HUES48 (cell line): ENCODE measurements around the gene GJE1.
A peak's percentile ranks its signal among the peaks of the same experiment; 100 is the strongest.
"Not testable (repeated sequence)": the region's sequence is repeated elsewhere in the genome, so short reads cannot be mapped to it uniquely, and the experiment has no call there.

ENCODE experiments used
- H3K27ac ChIP-seq: one replicate; pipeline ENCODE4 v1.7.0; 2013; ENCODE audit warnings: low read depth, low read length, inconsistent platforms
- H3K27me3 ChIP-seq: 2 replicates; pipeline ENCODE4 v1.6.1; 2013; ENCODE audit warnings: mild to moderate bottlenecking, low read length; ENCODE audit not compliant: control insufficient read depth, insufficient read depth
- H3K36me3 ChIP-seq: 2 replicates; pipeline ENCODE4 v1.6.1; 2013; ENCODE audit warnings: low read length; ENCODE audit not compliant: control insufficient read depth, insufficient read depth
- H3K4me1 ChIP-seq: 2 replicates; pipeline ENCODE4 v1.6.1; 2013; ENCODE audit warnings: mild to moderate bottlenecking, low read length; ENCODE audit not compliant: control insufficient read depth, insufficient read depth
- H3K4me3 ChIP-seq: 2 replicates; pipeline ENCODE4 v1.5.1; 2013; ENCODE audit warnings: mild to moderate bottlenecking, low read depth, low read length
- H3K9ac ChIP-seq: 2 replicates; pipeline ENCODE4 v1.6.1; 2013; ENCODE audit warnings: mild to moderate bottlenecking, low read depth, low read length, moderate library complexity
- H3K9me3 ChIP-seq: 2 replicates; pipeline ENCODE4 v1.6.1; 2013; ENCODE audit warnings: low read length; ENCODE audit not compliant: control insufficient read depth, insufficient read depth

GJE1 gene

GRCh38 chr6:142132625-142133024 lies at the start of gene GJE1:
Gene GJE1 (plus strand): TSS chr6:142132925. CDS start chr6:142133159, 234 bp downstream.
- Histone ChIP-seq H3K9ac (no peak within 1 kb of the TSS), H3K36me3 (no peaks in the 10 kb centered on the region), H3K27ac (no peak within 1 kb of the TSS), H3K4me1 (no peaks in the 10 kb centered on the region), H3K27me3 (no peaks in the 10 kb centered on the region), H3K4me3 (no peak within 1 kb of the TSS), H3K9me3 (no peaks in the 10 kb centered on the region)

GRCh38 chr6:142087950-142088857 lies 44.5 kb upstream of the GJE1 start:
- H3K27me3 ChIP-seq = peaks cover 19% of the 10 kb centered on the region
- H3K36me3 ChIP-seq = no peaks in the 10 kb centered on the region
- no peaks in the 10 kb centered on the region for H3K9me3 ChIP-seq
- H3K27ac ChIP-seq = no peak overlapping the region
- H3K4me1 ChIP-seq = no peaks in the 10 kb centered on the region
- H3K4me3 ChIP-seq = peak overlapping the region; percentile 62
- no peak overlapping the region for H3K9ac ChIP-seq

- H3K9me3 ChIP-seq = no peaks in the 10 kb centered on the region
- H3K36me3 ChIP-seq = no peaks in the 10 kb centered on the region
- H3K4me1 ChIP-seq = no peaks in the 10 kb centered on the region
- no peak overlapping the region for H3K9ac ChIP-seq
- H3K4me3 ChIP-seq = peak overlapping the region; percentile 62
- no peak overlapping the region for H3K27ac ChIP-seq
- peaks cover 19% of the 10 kb centered on the region for H3K27me3 ChIP-seq
Measured at GRCh38 chr6:142088858-142089216, 43.9 kb upstream of the GJE1 start.

- H3K4me1 ChIP-seq, H3K9ac ChIP-seq, H3K27ac ChIP-seq, H3K9me3 ChIP-seq, H3K36me3 ChIP-seq, H3K4me3 ChIP-seq, H3K27me3 ChIP-seq: not testable (repeated sequence)
Measured at GRCh38 chr6:142104820-142105219, 27.9 kb upstream of the GJE1 start.

- H3K27ac ChIP-seq, H3K27me3 ChIP-seq, H3K4me1 ChIP-seq, H3K4me3 ChIP-seq, H3K9me3 ChIP-seq, H3K36me3 ChIP-seq, H3K9ac ChIP-seq: not testable (repeated sequence)
Measured at GRCh38 chr6:142110820-142111219, 21.9 kb upstream of the GJE1 start.

GRCh38 chr6:142112451-142113061 lies 20.2 kb upstream of the GJE1 start:
- no peaks in the 10 kb centered on the region for H3K36me3 ChIP-seq
- H3K27me3 ChIP-seq = no peaks in the 10 kb centered on the region
- no peak overlapping the region for H3K4me3 ChIP-seq
- no peak overlapping the region for H3K27ac ChIP-seq
- H3K9ac ChIP-seq = no peak overlapping the region
- H3K4me1 ChIP-seq = no peaks in the 10 kb centered on the region; the same call in 1 of the 2 replicates
- H3K9me3 ChIP-seq = no peaks in the 10 kb centered on the region

GRCh38 chr6:142117366-142117765 lies 15.4 kb upstream of the GJE1 start:
- Histone ChIP-seq H3K27ac (no peak overlapping the region), H3K27me3 (no peaks in the 10 kb centered on the region), H3K36me3 (no peaks in the 10 kb centered on the region), H3K9me3 (no peaks in the 10 kb centered on the region), H3K4me3 (no peak overlapping the region), H3K9ac (no peak overlapping the region), H3K4me1 (no peaks in the 10 kb centered on the region; the same call in 1 of the 2 replicates)

GRCh38 chr6:142118328-142118727 lies 14.4 kb upstream of the GJE1 start:
- Histone ChIP-seq H3K27me3 (no peaks in the 10 kb centered on the region), H3K9ac (no peak overlapping the region), H3K36me3 (no peaks in the 10 kb centered on the region), H3K27ac (no peak overlapping the region), H3K4me1 (no peaks in the 10 kb centered on the region; the same call in 1 of the 2 replicates), H3K4me3 (no peak overlapping the region), H3K9me3 (no peaks in the 10 kb centered on the region)

- no peaks in the 10 kb centered on the region for H3K36me3 ChIP-seq
- H3K4me3 ChIP-seq = no peak overlapping the region
- H3K9ac ChIP-seq = no peak overlapping the region
- H3K9me3 ChIP-seq = no peaks in the 10 kb centered on the region
- H3K4me1 ChIP-seq = no peaks in the 10 kb centered on the region; the same call in 1 of the 2 replicates
- no peaks in the 10 kb centered on the region for H3K27me3 ChIP-seq
- no peak overlapping the region for H3K27ac ChIP-seq
Measured at GRCh38 chr6:142118925-142119324, 13.8 kb upstream of the GJE1 start.

GRCh38 chr6:142121342-142121741 lies 11.4 kb upstream of the GJE1 start:
- Histone ChIP-seq H3K9me3 (no peaks in the 10 kb centered on the region), H3K36me3 (no peaks in the 10 kb centered on the region), H3K4me3 (no peak overlapping the region), H3K9ac (no peak overlapping the region), H3K27ac (no peak overlapping the region), H3K27me3 (no peaks in the 10 kb centered on the region), H3K4me1 (no peaks in the 10 kb centered on the region)

- Histone ChIP-seq H3K36me3 (no peaks in the 10 kb centered on the region), H3K9ac (no peak overlapping the region), H3K4me3 (no peak overlapping the region), H3K27me3 (no peaks in the 10 kb centered on the region), H3K4me1 (no peaks in the 10 kb centered on the region), H3K27ac (no peak overlapping the region), H3K9me3 (no peaks in the 10 kb centered on the region)
Measured at GRCh38 chr6:142130814-142131213, 1.9 kb upstream of the GJE1 start.
